Dendritic cell treated with granulocyte-macrophage colony-stimulating factor and Interleukin-4, amounts not matched to agents 40 ng/mL and 50 ng/mL, for 4 days (primary cell): Measurements from ENCODE around the gene SMIM21.
A peak's percentile ranks its signal among the peaks of the same experiment; 100 is the strongest.

ENCODE experiments used
- H3K27ac Mint-ChIP-seq: one replicate; pipeline ENCODE4 v1.8.0; 2022; ENCODE audit warnings: mild to moderate bottlenecking, mixed read lengths
- H3K27me3 Mint-ChIP-seq: one replicate; pipeline ENCODE4 v1.8.0; 2022; ENCODE audit warnings: mild to moderate bottlenecking, mixed read lengths
- H3K36me3 Mint-ChIP-seq: one replicate; pipeline ENCODE4 v1.8.0; 2022; ENCODE audit warnings: low read depth, mixed read lengths
- H3K4me1 Mint-ChIP-seq: one replicate; pipeline ENCODE4 v1.8.0; 2022; ENCODE audit warnings: low read depth, mixed read lengths
- H3K4me3 Mint-ChIP-seq: one replicate; pipeline ENCODE4 v1.8.0; 2022; ENCODE audit warnings: mild to moderate bottlenecking, moderate library complexity, mixed read lengths
- H3K9me3 Mint-ChIP-seq: one replicate; pipeline ENCODE4 v1.8.0; 2022; ENCODE audit warnings: mixed read lengths
- intact Hi-C: fragments of 100-400 bp; cut with micrococcal nuclease; formaldehyde crosslinking; loops from one replicate; pipeline ENCODE4 v1.15.0; 2022

The SMIM21 gene

GRCh38 chr18:75427603-75428002, at the start of gene SMIM21:
TSS of gene SMIM21 (minus strand) at chr18:75427703. CDS start at chr18:75427563, 140 bp downstream.
- H3K4me1 Mint-ChIP-seq: no peaks in the 10 kb centered on the region
- H3K36me3 Mint-ChIP-seq: no peaks in the 10 kb centered on the region
- intact Hi-C loops: no loop called here
- H3K27me3 Mint-ChIP-seq: peaks cover 3% of the 10 kb centered on the region
- no peak within 1 kb of the TSS for H3K27ac Mint-ChIP-seq
- H3K4me3 Mint-ChIP-seq: no peak within 1 kb of the TSS
- H3K9me3 Mint-ChIP-seq: no peaks in the 10 kb centered on the region

- Mint-ChIP-seq H3K36me3 (no peaks in the 10 kb centered on the region), H3K27me3 (no peaks in the 10 kb centered on the region), H3K4me1 (peaks cover 6% of the 10 kb centered on the region), H3K4me3 (no peak overlapping the region), H3K9me3 (no peaks in the 10 kb centered on the region), H3K27ac (no peak overlapping the region)
- intact Hi-C loops: loop anchor here (10.0 kb wide), 1 partner anchor 280 kb away; no protein-coding TSS in a partner anchor
These were observed 47.7 kb upstream of the SMIM21 start for GRCh38 chr18:75475228-75475627.

DNA sequence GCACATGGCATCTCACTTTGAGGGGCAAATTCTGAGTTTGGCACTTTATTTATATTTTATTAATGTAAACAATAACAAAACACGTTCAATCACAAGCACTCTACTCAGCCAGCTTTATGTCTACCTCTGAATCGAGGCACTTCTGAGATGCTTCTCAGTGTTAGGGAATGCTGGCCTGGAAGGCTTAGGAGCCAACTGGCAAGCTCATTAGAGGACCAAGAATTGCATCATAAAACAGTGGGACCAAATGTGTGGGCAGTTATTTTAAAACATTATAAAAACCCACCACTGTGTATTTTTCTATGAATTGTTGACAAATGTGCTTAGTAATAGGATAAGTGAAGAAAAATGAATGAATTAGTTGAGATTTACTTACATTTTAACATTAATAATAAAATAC, 46.8 kb upstream of the SMIM21 start:
- H3K4me3 Mint-ChIP-seq: no peak overlapping the region
- H3K9me3 Mint-ChIP-seq: no peaks in the 10 kb centered on the region
- H3K4me1 Mint-ChIP-seq: peaks cover 6% of the 10 kb centered on the region
- no peak overlapping the region for H3K27ac Mint-ChIP-seq
- H3K27me3 Mint-ChIP-seq: no peaks in the 10 kb centered on the region
- intact Hi-C loops: loop anchor here (10.0 kb wide), 1 partner anchor 280 kb away; no protein-coding TSS in a partner anchor
- H3K36me3 Mint-ChIP-seq: no peaks in the 10 kb centered on the region

GRCh38 chr18:75473316-75473715, 45.8 kb upstream of the SMIM21 start:
- Mint-ChIP-seq H3K4me1 (peaks cover 6% of the 10 kb centered on the region), H3K27ac (no peak overlapping the region), H3K4me3 (no peak overlapping the region), H3K9me3 (no peaks in the 10 kb centered on the region), H3K27me3 (no peaks in the 10 kb centered on the region), H3K36me3 (no peaks in the 10 kb centered on the region)
- intact Hi-C loops: loop anchor here (10.0 kb wide), 1 partner anchor 279 kb away; no protein-coding TSS in a partner anchor

- intact Hi-C loops: loop anchor here (10.0 kb wide), 1 partner anchor 278 kb away; no protein-coding TSS in a partner anchor
These were observed 45.4 kb upstream of the SMIM21 start for GRCh38 chr18:75472906-75473305.

GRCh38 chr18:75472396-75472795, 44.9 kb upstream of the SMIM21 start:
- intact Hi-C loops: loop anchor here (10.0 kb wide), 1 partner anchor 278 kb away; no protein-coding TSS in a partner anchor
- no peaks in the 10 kb centered on the region for H3K4me1 Mint-ChIP-seq
- H3K9me3 Mint-ChIP-seq: no peaks in the 10 kb centered on the region
- no peaks in the 10 kb centered on the region for H3K36me3 Mint-ChIP-seq
- H3K27me3 Mint-ChIP-seq: no peaks in the 10 kb centered on the region
- H3K27ac Mint-ChIP-seq: no peak overlapping the region
- no peak overlapping the region for H3K4me3 Mint-ChIP-seq

More at GRCh38 chr18:75472906-75473305, 45.4 kb upstream of the SMIM21 start:
- Mint-ChIP-seq H3K27ac (no peak overlapping the region), H3K27me3 (no peaks in the 10 kb centered on the region), H3K36me3 (no peaks in the 10 kb centered on the region), H3K4me1 (peaks cover 4% of the 10 kb centered on the region), H3K9me3 (no peaks in the 10 kb centered on the region), H3K4me3 (no peak overlapping the region)

DNA sequence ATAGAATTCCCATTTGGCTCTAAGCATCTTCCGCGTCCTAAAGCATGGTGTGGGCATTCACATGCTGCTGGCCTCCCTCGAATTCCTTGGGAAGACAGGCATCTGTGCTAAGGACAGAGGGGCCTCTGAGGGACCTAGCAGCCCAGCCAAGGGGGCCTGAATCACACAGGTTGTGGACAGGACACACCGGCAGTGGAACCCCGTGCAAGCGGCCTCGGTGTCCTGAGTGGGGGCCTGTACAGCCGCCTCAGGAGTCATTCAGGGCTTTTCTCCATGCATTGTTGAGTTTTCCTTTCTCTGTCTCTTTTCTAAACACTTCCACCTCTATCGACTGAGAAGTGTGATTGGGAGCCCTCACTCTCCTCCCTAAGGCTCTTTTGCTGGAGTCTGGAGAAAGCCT, 44.3 kb upstream of the SMIM21 start:
- intact Hi-C loops: loop anchor here (10.0 kb wide), 1 partner anchor 277 kb away; no protein-coding TSS in a partner anchor
- no peak overlapping the region for H3K27ac Mint-ChIP-seq
- H3K27me3 Mint-ChIP-seq: no peaks in the 10 kb centered on the region
- no peaks in the 10 kb centered on the region for H3K9me3 Mint-ChIP-seq
- H3K36me3 Mint-ChIP-seq: no peaks in the 10 kb centered on the region
- no peak overlapping the region for H3K4me3 Mint-ChIP-seq
- H3K4me1 Mint-ChIP-seq: no peaks in the 10 kb centered on the region

GRCh38 chr18:75467851-75468250, 40.3 kb upstream of the SMIM21 start:
- no peaks in the 10 kb centered on the region for H3K4me1 Mint-ChIP-seq
- no peaks in the 10 kb centered on the region for H3K36me3 Mint-ChIP-seq
- no peak overlapping the region for H3K4me3 Mint-ChIP-seq
- no peaks in the 10 kb centered on the region for H3K9me3 Mint-ChIP-seq
- no peaks in the 10 kb centered on the region for H3K27me3 Mint-ChIP-seq
- no peak overlapping the region for H3K27ac Mint-ChIP-seq
- intact Hi-C loops: no loop called here

DNA sequence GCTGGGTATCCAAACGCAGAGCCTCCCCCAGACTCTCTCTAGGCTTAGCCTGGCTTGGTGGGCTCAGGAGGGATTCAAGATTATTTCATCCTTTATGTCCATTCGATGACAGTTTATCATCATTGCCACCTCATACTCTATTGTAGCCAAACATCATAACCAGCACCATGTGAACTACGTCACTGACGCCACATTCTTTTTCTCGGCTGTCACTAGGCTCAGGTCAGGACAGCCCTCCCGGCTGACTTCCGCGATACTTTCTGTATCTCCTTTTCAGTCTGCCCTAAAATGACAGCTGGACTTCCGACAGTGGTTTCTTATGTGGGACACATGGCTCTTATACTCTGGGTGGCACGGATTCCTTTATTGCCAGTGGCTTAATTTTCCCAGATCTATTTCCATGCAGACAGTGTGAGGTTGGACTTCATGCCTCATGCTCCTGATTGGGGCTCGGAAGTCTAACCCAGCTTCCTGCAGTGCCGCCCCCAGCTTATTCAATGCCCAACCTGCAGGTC, 39.8 kb upstream of the SMIM21 start:
- Mint-ChIP-seq H3K9me3 (no peaks in the 10 kb centered on the region), H3K4me1 (no peaks in the 10 kb centered on the region), H3K4me3 (no peak overlapping the region), H3K27me3 (no peaks in the 10 kb centered on the region), H3K36me3 (no peaks in the 10 kb centered on the region), H3K27ac (no peak overlapping the region)
- intact Hi-C loops: no loop called here

DNA sequence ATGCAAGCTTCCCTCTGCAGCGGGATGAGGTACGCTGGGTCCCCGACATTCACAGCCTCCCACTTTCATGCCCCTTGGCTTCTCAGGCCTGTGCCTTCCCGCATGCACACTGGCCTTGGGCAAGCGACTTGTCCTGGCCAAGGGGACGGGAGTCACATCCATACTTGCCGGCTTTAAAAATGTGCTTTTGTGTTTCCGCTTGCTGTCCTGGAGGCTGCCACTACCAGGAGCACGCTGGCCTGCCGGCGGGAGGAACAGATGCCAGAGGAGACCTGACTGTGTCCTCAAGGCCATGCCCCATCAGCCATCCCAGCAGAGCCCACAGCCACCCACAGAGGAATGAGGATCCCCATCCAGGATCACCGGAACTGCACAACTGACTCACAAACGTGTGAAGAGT, 36.9 kb upstream of the SMIM21 start:
- Mint-ChIP-seq H3K4me3 (no peak overlapping the region), H3K27ac (no peak overlapping the region), H3K36me3 (no peaks in the 10 kb centered on the region), H3K27me3 (no peaks in the 10 kb centered on the region), H3K9me3 (peaks cover 10% of the 10 kb centered on the region), H3K4me1 (no peaks in the 10 kb centered on the region)
- intact Hi-C loops: no loop called here

DNA sequence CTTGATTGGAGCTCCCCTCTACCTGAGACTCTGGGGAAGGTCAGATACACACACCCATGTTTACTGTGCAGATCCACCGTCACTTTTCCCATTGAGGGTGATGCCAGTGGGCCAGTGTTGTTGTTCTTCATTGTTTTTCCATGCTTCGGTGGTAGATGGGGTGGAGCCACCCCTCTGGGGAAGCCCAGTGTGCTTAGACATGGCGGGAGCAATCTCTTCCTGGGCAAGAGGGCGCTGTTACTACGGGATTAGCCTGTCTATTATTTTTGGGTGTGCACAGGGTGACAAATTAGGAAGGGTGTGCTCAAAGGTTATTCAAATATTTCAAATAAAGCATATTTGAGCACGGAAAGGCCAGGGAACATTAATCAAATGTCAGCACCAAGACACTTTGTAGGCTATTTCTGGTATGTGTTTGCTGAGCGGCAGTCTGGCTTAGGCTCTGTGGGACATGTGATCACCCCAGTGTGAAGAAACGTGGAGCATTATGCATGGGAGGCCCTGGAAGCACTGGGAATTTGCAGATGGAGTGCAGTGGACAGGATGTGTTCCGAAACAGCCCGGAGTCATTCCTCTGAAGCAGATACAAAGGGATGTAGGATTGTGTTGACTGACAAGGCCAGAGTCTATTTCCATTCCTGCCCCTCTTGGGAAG, 34.8 kb upstream of the SMIM21 start:
- Mint-ChIP-seq H3K4me3 (no peak overlapping the region), H3K36me3 (no peaks in the 10 kb centered on the region), H3K4me1 (no peaks in the 10 kb centered on the region), H3K27me3 (peaks cover 7% of the 10 kb centered on the region), H3K27ac (no peak overlapping the region), H3K9me3 (peaks cover 20% of the 10 kb centered on the region)
- intact Hi-C loops: no loop called here

- H3K36me3 Mint-ChIP-seq: no peaks in the 10 kb centered on the region
- H3K27me3 Mint-ChIP-seq: peaks cover 51% of the 10 kb centered on the region
- peaks cover 5% of the 10 kb centered on the region for H3K4me1 Mint-ChIP-seq
- peaks cover 20% of the 10 kb centered on the region for H3K9me3 Mint-ChIP-seq
- intact Hi-C loops: no loop called here
- H3K27ac Mint-ChIP-seq: no peak overlapping the region
- peak overlapping the region; percentile 39 for H3K4me3 Mint-ChIP-seq
These were observed 28.7 kb upstream of the SMIM21 start for GRCh38 chr18:75456199-75456631.

DNA sequence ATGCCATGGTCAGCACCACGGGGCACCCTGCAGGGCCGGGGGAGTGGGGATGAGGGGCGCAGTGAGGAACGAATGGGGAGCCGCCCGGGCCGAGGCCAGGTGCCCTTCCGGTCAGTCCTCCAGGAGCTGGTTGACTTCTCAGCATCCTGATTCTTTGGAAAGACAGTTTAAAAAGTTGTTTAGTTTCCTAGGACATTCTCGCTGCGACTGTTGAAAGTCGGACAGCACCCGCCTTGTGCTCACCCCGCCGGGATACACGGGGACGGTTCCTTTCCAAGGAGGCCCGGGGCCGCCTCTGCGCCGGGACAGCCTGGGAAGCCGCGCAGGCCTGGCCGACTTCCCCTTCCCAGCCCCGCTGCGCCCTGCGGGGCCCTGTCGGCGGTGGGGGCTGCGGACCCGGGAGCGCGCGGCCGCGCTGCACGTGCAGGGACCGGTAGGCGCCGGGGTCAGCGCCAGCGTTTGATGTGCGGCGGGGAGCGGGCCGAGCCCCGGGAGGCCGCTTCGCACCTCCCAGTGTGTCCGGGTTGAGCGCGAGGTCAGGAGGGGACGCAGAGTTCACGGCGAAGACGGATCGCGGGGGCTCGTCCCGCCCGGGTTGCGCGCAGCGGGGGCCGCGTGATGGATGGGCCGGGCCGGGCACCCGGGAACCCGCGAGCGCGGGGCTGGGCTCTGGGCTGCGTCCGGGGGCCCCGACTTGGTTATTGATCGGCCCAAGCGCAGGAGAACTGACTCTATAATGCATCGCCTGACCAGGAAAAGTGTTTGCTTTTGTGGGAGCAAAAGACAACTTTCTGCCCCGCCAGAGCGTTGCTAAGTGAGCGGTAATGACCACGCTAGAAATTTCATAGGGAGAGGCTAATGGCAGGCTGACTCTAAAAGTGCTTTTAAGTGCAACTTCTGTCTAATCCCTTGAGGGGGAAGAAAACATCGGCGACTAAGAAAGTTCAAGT, 28.0 kb upstream of the SMIM21 start:
- peaks cover 52% of the 10 kb centered on the region for H3K27me3 Mint-ChIP-seq
- H3K27ac Mint-ChIP-seq: no peak overlapping the region
- peak overlapping the region; percentile 39 for H3K4me3 Mint-ChIP-seq
- H3K9me3 Mint-ChIP-seq: peaks cover 20% of the 10 kb centered on the region
- H3K4me1 Mint-ChIP-seq: peaks cover 5% of the 10 kb centered on the region
- H3K36me3 Mint-ChIP-seq: no peaks in the 10 kb centered on the region
- intact Hi-C loops: no loop called here
